Activated naive CD4-positive, alpha-beta T cell treated with anti-CD3 and anti-CD28 coated beads, Interleukin-2, amount 50 U/mL, for 24 hours (primary cell): ENCODE results near the gene SLC25A4.
"Not testable (repeated sequence)": the region's sequence is repeated elsewhere in the genome, so short reads cannot be mapped to it uniquely, and the experiment has no call there.

Experiments
- H3K27ac Mint-ChIP-seq: one replicate; pipeline ENCODE4 v1.8.0; 2021; ENCODE audit warnings: mild to moderate bottlenecking, mixed read lengths
- H3K27me3 Mint-ChIP-seq: one replicate; pipeline ENCODE4 v1.8.0; 2021; ENCODE audit warnings: mixed read lengths
- H3K36me3 Mint-ChIP-seq: one replicate; pipeline ENCODE4 v1.8.0; 2021; ENCODE audit warnings: mixed read lengths
- H3K4me1 Mint-ChIP-seq: one replicate; pipeline ENCODE4 v1.8.0; 2021; ENCODE audit warnings: mixed read lengths
- H3K4me3 Mint-ChIP-seq: one replicate; pipeline ENCODE4 v1.8.0; 2021; ENCODE audit warnings: mild to moderate bottlenecking, mixed read lengths
- H3K9me3 Mint-ChIP-seq: one replicate; pipeline ENCODE4 v1.8.0; 2021; ENCODE audit warnings: mixed read lengths

Gene SLC25A4

GRCh38 chr4:185189606-185190305 is 46.7 kb downstream of the SLC25A4 start:
- Mint-ChIP-seq H3K9me3 (no peaks in the 10 kb centered on the region), H3K36me3 (peaks cover 10% of the 10 kb centered on the region), H3K4me1 (peaks cover 51% of the 10 kb centered on the region), H3K27ac (no peak overlapping the region), H3K4me3 (no peak overlapping the region), H3K27me3 (no peaks in the 10 kb centered on the region)

GRCh38 chr4:185190306-185190856 is 47.3 kb downstream of the SLC25A4 start:
- no peak overlapping the region for H3K4me3 Mint-ChIP-seq
- H3K27ac Mint-ChIP-seq = no peak overlapping the region
- no peaks in the 10 kb centered on the region for H3K9me3 Mint-ChIP-seq
- H3K4me1 Mint-ChIP-seq = peaks cover 52% of the 10 kb centered on the region
- no peaks in the 10 kb centered on the region for H3K27me3 Mint-ChIP-seq
- peaks cover 13% of the 10 kb centered on the region for H3K36me3 Mint-ChIP-seq

GRCh38 chr4:185192059-185192458 is 49.0 kb downstream of the SLC25A4 start:
- H3K27me3 Mint-ChIP-seq = no peaks in the 10 kb centered on the region
- no peaks in the 10 kb centered on the region for H3K9me3 Mint-ChIP-seq
- peaks cover 18% of the 10 kb centered on the region for H3K36me3 Mint-ChIP-seq
- peaks cover 44% of the 10 kb centered on the region for H3K4me1 Mint-ChIP-seq
- H3K4me3 Mint-ChIP-seq = no peak overlapping the region
- H3K27ac Mint-ChIP-seq = peak overlapping the region; percentile 5

GRCh38 chr4:185194924-185195888 is 52.1 kb downstream of the SLC25A4 start:
- H3K27me3 Mint-ChIP-seq = no peaks in the 10 kb centered on the region
- no peak overlapping the region for H3K4me3 Mint-ChIP-seq
- no peaks in the 10 kb centered on the region for H3K9me3 Mint-ChIP-seq
- H3K27ac Mint-ChIP-seq = peak overlapping the region; percentile 55
- H3K36me3 Mint-ChIP-seq = peaks cover 11% of the 10 kb centered on the region
- H3K4me1 Mint-ChIP-seq = peaks cover 30% of the 10 kb centered on the region

- Mint-ChIP-seq H3K9me3 (no peaks in the 10 kb centered on the region), H3K4me1 (peaks cover 24% of the 10 kb centered on the region), H3K27ac (no peak overlapping the region), H3K27me3 (no peaks in the 10 kb centered on the region), H3K4me3 (no peak overlapping the region), H3K36me3 (peaks cover 9% of the 10 kb centered on the region)
Observed at GRCh38 chr4:185196437-185196836, 53.4 kb downstream of the SLC25A4 start.

- H3K4me1 Mint-ChIP-seq = peaks cover 31% of the 10 kb centered on the region
- H3K27me3 Mint-ChIP-seq, H3K4me3 Mint-ChIP-seq, H3K27ac Mint-ChIP-seq, H3K9me3 Mint-ChIP-seq, H3K36me3 Mint-ChIP-seq: not testable (repeated sequence)
Observed at GRCh38 chr4:185198189-185198588, 55.1 kb downstream of the SLC25A4 start.
